ENCODE measurements around the gene SPAG9. TPM values are rescaled to one million over a fixed set of nuclear protein-coding genes. Genes with fewer than 3 reads are reported as not detected.

The SPAG9 gene, protein sequence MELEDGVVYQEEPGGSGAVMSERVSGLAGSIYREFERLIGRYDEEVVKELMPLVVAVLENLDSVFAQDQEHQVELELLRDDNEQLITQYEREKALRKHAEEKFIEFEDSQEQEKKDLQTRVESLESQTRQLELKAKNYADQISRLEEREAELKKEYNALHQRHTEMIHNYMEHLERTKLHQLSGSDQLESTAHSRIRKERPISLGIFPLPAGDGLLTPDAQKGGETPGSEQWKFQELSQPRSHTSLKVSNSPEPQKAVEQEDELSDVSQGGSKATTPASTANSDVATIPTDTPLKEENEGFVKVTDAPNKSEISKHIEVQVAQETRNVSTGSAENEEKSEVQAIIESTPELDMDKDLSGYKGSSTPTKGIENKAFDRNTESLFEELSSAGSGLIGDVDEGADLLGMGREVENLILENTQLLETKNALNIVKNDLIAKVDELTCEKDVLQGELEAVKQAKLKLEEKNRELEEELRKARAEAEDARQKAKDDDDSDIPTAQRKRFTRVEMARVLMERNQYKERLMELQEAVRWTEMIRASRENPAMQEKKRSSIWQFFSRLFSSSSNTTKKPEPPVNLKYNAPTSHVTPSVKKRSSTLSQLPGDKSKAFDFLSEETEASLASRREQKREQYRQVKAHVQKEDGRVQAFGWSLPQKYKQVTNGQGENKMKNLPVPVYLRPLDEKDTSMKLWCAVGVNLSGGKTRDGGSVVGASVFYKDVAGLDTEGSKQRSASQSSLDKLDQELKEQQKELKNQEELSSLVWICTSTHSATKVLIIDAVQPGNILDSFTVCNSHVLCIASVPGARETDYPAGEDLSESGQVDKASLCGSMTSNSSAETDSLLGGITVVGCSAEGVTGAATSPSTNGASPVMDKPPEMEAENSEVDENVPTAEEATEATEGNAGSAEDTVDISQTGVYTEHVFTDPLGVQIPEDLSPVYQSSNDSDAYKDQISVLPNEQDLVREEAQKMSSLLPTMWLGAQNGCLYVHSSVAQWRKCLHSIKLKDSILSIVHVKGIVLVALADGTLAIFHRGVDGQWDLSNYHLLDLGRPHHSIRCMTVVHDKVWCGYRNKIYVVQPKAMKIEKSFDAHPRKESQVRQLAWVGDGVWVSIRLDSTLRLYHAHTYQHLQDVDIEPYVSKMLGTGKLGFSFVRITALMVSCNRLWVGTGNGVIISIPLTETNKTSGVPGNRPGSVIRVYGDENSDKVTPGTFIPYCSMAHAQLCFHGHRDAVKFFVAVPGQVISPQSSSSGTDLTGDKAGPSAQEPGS (N-terminal part only)
- 58.8 TPM for polyA plus RNA-seq (2013, experiment 1 of 2; ENCODE audit: insufficient read length)
- polyA plus RNA-seq (2013, experiment 2 of 2; ENCODE audit: insufficient read length) = 68.5 TPM

DNA sequence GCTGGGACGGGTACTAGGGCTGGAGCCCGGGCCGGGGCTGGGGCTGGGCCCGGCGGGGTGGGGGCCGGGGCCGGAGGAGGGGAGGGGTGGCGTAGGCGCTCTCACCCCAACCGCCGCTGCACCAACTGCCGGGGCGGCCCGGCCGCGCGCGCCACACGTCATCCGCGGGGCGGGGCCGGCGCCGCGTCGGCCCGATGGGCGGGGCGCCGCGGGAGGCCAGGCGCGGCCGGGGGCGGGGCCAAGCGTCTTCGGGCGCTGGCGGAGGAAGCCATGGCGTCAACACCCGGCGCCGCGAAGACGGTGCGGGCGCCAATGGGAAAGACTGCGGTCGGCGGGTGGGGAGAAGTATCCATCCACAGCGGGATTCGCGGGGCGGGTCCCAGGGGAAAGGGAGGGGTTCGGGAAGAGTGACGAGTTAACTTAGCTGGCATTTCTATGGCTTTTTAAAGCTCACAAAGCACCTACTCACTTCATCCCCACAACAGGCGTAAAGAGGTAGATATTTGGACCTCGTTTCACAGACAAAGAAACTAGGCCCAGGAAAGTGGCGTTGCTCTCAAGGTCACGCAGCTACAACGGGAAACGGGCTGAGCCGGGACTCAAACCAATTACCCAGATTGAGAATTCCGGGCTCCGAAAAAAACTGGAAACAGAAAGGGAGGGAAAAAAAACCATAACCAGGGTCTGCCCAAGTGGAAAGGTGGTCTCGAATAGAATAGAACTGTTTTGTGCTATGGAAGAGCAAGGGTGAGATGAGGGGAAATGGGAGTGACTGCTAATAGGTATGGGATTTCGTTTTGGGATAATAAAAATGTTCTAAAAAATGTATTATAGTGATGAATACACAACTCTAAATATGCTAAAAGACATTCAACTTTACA, at the start of gene SPAG9:
TSS of gene SPAG9 (minus strand) at position 130 of the 881 bp plus-strand sequence. CDS start 212 bp downstream, outside the sequence.
- peak; percentile 98 for DNase-seq

DNA sequence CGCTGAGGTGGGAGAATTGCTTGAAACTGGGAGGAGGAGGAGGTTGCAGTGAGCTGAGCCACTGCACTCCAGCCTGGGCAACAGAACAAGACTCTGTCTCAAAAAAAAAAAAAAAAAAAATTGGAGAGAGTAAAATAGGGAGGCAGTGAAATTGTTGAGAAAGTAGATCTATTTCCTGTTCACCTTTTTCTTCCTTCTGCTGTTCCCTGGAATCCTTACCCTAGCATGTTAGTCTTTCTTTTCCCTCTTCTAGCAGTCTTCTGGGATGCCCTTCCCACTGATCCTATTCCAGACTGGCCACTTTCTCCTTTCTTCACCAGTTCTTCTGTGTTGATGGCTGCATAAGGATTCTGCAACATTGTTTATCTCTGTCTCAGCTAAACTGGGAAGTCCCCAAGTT, 48.7 kb upstream of the SPAG9 start:
- no peak for DNase-seq

DNA sequence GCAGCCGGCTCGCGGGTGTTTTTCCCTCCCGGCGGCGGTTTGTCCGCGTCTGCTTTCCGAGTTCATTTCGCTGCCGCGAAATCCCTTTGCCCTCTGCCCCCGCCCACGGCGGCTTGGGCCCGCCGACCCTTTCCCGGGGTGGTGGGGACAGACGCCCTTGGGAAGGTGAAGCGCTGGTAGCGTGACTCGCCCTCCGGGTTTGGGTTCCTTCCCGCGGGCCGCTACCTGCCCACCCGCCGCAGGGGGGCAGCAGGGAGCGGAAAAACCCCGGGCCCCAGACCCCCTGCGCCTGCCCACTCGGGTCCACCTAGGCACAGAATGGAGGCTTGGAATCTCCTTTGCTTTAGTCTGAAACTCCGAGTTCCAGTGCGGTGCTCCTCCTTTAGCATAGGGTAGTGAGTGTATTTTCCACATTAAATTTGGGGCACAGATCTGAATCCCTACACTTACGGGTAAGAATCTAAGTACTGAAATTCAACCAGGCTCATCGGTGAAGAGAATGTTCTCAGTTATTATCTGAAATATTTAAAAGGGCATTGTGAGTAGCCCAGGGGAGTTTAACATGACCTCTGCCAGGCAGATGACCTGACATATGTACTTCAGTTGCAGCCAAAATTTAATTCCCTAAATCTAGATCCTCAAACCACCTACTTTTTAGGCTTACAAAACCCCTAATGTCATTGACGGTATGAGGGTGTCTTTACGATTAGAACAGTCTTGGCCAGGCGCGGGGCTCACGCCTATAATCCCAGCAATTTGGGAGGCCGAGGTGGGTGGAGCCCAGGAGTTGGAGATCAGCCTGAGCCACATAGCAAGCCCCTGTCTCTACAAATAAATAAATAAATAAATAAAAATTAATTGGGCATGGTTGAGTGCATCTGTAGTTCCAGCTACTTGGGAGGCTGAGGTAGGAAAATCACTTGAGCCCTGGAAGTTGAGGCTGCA, 46.6 kb upstream of the SPAG9 start:
- peak; percentile 49 for DNase-seq

- DNase-seq = peak; percentile 88
Measured at GRCh38 chr17:51166198-51166986, 45.7 kb upstream of the SPAG9 start, which contains the start of gene NME2. Gene NME2, plus strand, starts transcription at chr17:51166411. Its CDS starts 420 bp downstream, at chr17:51166831.

GRCh38 chr17:51165680-51166197, 45.1 kb upstream of the SPAG9 start:
- peak; percentile 11 for DNase-seq

- no peak for DNase-seq
Measured at GRCh38 chr17:51164911-51165679, 44.4 kb upstream of the SPAG9 start.

GRCh38 chr17:51161541-51161940, 40.9 kb upstream of the SPAG9 start:
- DNase-seq = no peak

- DNase-seq = no peak
Measured at GRCh38 chr17:51159604-51160003, 38.9 kb upstream of the SPAG9 start.

- DNase-seq = no peak
Measured at GRCh38 chr17:51155416-51155815, 34.7 kb upstream of the SPAG9 start.

- peak; percentile 14 for DNase-seq
Measured at GRCh38 chr17:51154176-51154575, 33.5 kb upstream of the SPAG9 start.

GRCh38 chr17:51153210-51154072, 32.8 kb upstream of the SPAG9 start, which contains the start of gene NME1:
Gene NME1, plus strand, starts transcription at chr17:51153559. Its CDS starts 2,096 bp downstream, at chr17:51155655.
- DNase-seq = peak; percentile 99

DNA sequence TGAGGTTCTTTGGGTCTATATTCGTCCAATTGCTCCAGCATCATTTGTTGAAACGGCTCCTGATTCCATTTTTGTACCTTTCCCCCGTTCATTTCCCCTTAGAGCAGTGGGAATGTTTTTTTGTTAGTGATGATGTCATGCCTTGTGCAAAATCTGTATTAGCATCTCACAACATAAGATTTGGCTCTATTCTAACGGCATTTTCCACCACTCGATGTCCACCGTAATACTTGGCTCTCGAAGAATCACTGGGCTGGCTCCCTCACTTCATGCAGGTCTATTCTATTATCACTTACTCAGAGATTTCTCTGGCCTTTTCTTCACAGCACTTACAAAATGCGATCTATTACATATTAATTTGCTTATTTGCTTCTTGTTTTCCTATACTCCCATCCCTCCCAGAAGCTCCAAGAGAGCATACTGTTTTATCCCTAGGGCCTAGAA, 32.1 kb upstream of the SPAG9 start:
- peak; percentile 34 for DNase-seq

DNA sequence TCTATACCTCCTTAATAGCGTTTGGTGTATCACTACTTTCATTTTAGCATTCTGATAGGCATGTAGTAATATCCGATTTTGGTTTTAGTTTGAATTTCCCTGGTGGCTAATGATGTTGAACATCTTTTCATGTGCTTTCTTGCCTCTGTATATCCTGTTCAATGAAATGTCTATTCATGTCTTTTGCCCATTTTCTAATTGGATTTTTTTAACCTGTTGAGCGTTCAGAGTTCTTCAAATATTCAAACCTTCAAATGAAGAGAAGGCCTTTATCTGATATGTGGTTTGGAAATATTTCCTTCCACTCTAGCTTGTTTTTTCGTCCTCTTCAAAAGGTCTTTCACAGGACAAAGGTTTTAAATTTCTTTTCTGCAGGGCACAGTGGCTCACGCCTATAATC, 30.3 kb upstream of the SPAG9 start:
- no peak for DNase-seq

GRCh38 chr17:51149163-51149562, 28.5 kb upstream of the SPAG9 start:
- no peak for DNase-seq

- peak; percentile 49 for DNase-seq
Measured at GRCh38 chr17:51147650-51148049, 27.0 kb upstream of the SPAG9 start.

GRCh38 chr17:51144266-51145022, 23.8 kb upstream of the SPAG9 start:
- no peak for DNase-seq
